Testis (tissue), 3 donors: ENCODE data around the gene ZSWIM6. TPM values are rescaled to one million over a fixed set of nuclear protein-coding genes. Genes with fewer than 3 reads are reported as not detected.
"Not testable (repeated sequence)": the region's sequence is repeated elsewhere in the genome, so short reads cannot be mapped to it uniquely, and the experiment has no call there.

ENCODE experiments used
- DNase-seq: peaks from one replicate; pipeline ENCODE4 v3.0.0-alpha.2; 2019
- H3K27ac ChIP-seq, 2 donors: fragments of 200-600 bp; sonication (generic); one replicate each; pipeline ENCODE4 v1.5.1; 2019
- H3K27me3 ChIP-seq: fragments of 200-600 bp; sonication (generic); one replicate; pipeline ENCODE4 v1.5.1; 2019
- H3K36me3 ChIP-seq: fragments of 200-600 bp; sonication (generic); one replicate; pipeline ENCODE4 v1.5.1; 2017; ENCODE audit warnings: low read depth; ENCODE audit errors: missing control alignments
- H3K4me1 ChIP-seq: fragments of 200-600 bp; sonication (generic); one replicate; pipeline ENCODE4 v1.5.1; 2019
- H3K4me3 ChIP-seq, 2 donors: fragments of 200-600 bp; sonication (generic); one replicate each; pipeline ENCODE4 v1.5.1; 2017 to 2019
- H3K9me3 ChIP-seq: fragments of 200-600 bp; sonication (generic); one replicate; pipeline ENCODE4 v1.5.1; 2017
- POLR2A ChIP-seq: fragments of 450-650 bp; IDR thresholded peaks from one replicate; pipeline ENCODE4 v1.6.1; 2017; ENCODE audit warnings: antibody characterized with exemption, mild to moderate bottlenecking, moderate library complexity
- WGBS, 2 donors: methylation state at CpG; one replicate each; pipeline ENCODE4 v1.1.5; 2018; 5-methylcytosine and 5-hydroxymethylcytosine counted together
- intact Hi-C: fragments of 100-400 bp; cut with DNase I; formaldehyde crosslinking; loops from one replicate; pipeline ENCODE4 v1.15.1; 2023; ENCODE audit warnings: low total_unique reads
- polyA plus RNA-seq: library from polyadenylated mRNA; stranded (reverse); fragments of 350-450 nt; fragmentation: Illumina TruSeq; extraction: RNeasy Lipid Tissue Mini Kit (QIAGEN cat#74804); gene quantifications from one replicate; pipeline ENCODE4 v1.2.3, GENCODE V29; 2014; ENCODE audit warnings: low read depth, low replicate concordance; ENCODE audit not compliant: insufficient read depth
- total RNA-seq, 2 donors: library from RNA; depleted of rRNA; stranded (reverse); fragments of >200 nt; gene quantifications; one replicate each; pipeline ENCODE4 v1.2.3, GENCODE V29; 2016
- TF ChIP-seq, protein P1 (sequence below), 3 experiments: fragments of 450-650 bp in 2 of 3; fragments of 200-600 bp in 1 of 3; sonication (generic) in 1 of 3; IDR thresholded peaks; one replicate each; pipeline ENCODE4 v1.5.1; 2016 to 2019; ENCODE audit warnings: antibody characterized with exemption in 3 of 3, mild to moderate bottlenecking in 2 of 3, moderate library complexity in 1 of 3

The ZSWIM6 gene
- total and polyA plus RNA-seq, 3 donors from 2014 or later: 14.6 to 18.0 (median 16.5) TPM

GRCh38 chr5:61419106-61419505, 87.0 kb downstream of the ZSWIM6 start:
- TF ChIP-seq POLR2A: no peak
- TF ChIP-seq, protein P1, sequence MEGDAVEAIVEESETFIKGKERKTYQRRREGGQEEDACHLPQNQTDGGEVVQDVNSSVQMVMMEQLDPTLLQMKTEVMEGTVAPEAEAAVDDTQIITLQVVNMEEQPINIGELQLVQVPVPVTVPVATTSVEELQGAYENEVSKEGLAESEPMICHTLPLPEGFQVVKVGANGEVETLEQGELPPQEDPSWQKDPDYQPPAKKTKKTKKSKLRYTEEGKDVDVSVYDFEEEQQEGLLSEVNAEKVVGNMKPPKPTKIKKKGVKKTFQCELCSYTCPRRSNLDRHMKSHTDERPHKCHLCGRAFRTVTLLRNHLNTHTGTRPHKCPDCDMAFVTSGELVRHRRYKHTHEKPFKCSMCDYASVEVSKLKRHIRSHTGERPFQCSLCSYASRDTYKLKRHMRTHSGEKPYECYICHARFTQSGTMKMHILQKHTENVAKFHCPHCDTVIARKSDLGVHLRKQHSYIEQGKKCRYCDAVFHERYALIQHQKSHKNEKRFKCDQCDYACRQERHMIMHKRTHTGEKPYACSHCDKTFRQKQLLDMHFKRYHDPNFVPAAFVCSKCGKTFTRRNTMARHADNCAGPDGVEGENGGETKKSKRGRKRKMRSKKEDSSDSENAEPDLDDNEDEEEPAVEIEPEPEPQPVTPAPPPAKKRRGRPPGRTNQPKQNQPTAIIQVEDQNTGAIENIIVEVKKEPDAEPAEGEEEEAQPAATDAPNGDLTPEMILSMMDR (IDR thresholded peaks at IDR 0.05): no peak
- intact Hi-C loops: no loop called here
- no peak for DNase-seq
- Histone ChIP-seq H3K4me3 (no peak overlapping the region), H3K4me1 (peaks cover 2% of the 10 kb centered on the region), H3K27me3 (no peaks in the 10 kb centered on the region), H3K36me3 (no peaks in the 10 kb centered on the region), H3K9me3 (no peaks in the 10 kb centered on the region), H3K27ac (no peak overlapping the region)
- WGBS, 2 donors: 92 to 100% methylated on average over 2 of the region's 2 CpGs

DNA sequence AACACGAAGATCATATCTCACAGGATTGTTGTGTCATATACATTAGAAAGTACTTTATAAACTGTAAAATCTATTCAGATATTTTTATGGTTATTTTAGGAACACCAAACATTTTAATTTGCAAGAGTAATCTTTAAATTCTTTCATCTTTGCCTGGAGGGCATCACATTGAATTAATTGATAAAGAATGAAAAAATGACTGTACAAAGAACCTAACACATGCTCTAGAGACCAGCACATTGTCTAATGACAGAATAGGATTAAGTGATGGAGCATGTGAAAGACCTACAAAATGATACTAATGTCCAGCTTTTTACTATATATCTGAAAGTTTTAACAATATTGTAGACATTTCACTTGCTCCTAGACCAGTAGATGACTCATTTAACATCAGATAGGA, 88.0 kb downstream of the ZSWIM6 start:
- peaks cover 6% of the 10 kb centered on the region for H3K4me1 ChIP-seq
- WGBS, 2 donors: 85 to 97% methylated on average over 1 of the region's 1 CpG
- intact Hi-C loops: no loop called here

DNA sequence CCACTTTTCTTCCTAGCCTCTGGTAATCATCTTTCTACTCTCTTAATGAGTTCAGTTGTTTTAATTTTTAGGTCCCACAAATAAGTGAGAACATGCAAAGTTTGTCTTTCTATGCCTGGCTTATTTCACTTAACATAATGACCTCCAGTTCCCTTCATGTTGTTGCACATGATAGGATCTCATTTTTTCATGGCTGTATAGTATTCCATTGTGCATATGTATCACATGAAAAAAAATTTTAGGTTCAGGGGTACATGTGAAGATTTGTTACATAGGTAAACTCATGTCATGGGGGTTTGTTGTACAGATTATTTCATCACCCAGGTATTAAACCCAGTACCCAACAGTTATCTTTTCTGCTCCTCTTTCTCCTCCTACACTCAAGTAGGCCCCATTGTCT, 89.2 kb downstream of the ZSWIM6 start:
- H3K9me3 ChIP-seq, intact Hi-C loops: not testable (repeated sequence)

More for the DNA sequence above, 88.0 kb downstream of the ZSWIM6 start:
- no peak for TF ChIP-seq POLR2A
- TF ChIP-seq, protein P1 (IDR thresholded peaks at IDR 0.05): no peak
- Histone ChIP-seq H3K9me3 (no peaks in the 10 kb centered on the region), H3K27ac (no peak overlapping the region), H3K4me3 (no peak overlapping the region), H3K36me3 (no peaks in the 10 kb centered on the region), H3K27me3 (no peaks in the 10 kb centered on the region)
- no peak for DNase-seq

DNA sequence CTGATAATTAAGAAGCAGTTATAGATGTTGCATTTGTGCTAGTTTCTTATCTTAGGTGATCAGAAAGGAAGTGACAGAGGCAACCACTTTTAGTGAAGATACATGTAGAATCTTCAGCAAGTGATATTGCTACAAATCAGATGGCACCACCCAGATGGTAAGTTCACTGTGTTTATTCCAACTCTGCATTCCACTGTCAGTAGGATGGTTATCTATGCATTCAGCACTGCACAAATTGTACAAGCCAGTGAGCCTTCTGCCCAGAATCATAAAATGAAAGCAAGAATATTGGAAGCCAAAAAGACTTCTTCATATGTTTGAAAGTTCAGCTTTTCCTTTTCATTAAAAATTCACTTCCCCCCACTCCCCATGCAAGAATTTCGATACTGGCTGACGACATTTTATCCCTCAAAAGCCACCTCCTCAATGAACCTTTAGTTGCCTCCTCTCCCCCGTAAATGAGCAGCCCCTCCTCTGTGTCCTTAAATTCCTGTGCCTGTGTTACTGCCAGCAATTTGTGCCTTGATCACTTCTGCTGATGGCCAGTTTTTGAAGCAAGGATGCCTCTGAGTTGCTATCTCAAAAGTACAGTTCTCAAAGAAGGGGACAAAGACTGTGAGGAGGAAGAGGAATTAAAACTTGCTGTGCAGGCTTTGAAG, 91.6 kb downstream of the ZSWIM6 start:
- no peaks in the 10 kb centered on the region for H3K36me3 ChIP-seq
- H3K4me3 ChIP-seq: no peak overlapping the region
- DNase-seq: no peak
- no peaks in the 10 kb centered on the region for H3K27me3 ChIP-seq
- H3K4me1 ChIP-seq: peaks cover 6% of the 10 kb centered on the region
- H3K27ac ChIP-seq: no peak overlapping the region
- intact Hi-C loops: no loop called here
- no peaks in the 10 kb centered on the region for H3K9me3 ChIP-seq
- 43 to 58% methylated on average over 3 of the region's 3 CpGs for WGBS, 2 donors
- TF ChIP-seq POLR2A: no peak
- TF ChIP-seq, protein P1 (IDR thresholded peaks at IDR 0.05): no peak

More for the DNA sequence above, 89.2 kb downstream of the ZSWIM6 start:
- H3K36me3 ChIP-seq, DNase-seq, H3K4me3 ChIP-seq, H3K4me1 ChIP-seq, H3K27me3 ChIP-seq, H3K27ac ChIP-seq: not testable (repeated sequence)

GRCh38 chr5:61425918-61426317, 93.9 kb downstream of the ZSWIM6 start:
- no peak overlapping the region for H3K4me3 ChIP-seq
- intact Hi-C loops: no loop called here
- H3K4me1 ChIP-seq: peaks cover 6% of the 10 kb centered on the region
- no peaks in the 10 kb centered on the region for H3K36me3 ChIP-seq
- DNase-seq: no peak
- 87 to 95% methylated on average over 1 of the region's 1 CpG for WGBS, 2 donors
- no peak overlapping the region for H3K27ac ChIP-seq
- TF ChIP-seq, protein P1 (IDR thresholded peaks at IDR 0.05): no peak
- TF ChIP-seq POLR2A: no peak
- no peaks in the 10 kb centered on the region for H3K9me3 ChIP-seq
- H3K27me3 ChIP-seq: no peaks in the 10 kb centered on the region
